SK-N-SH (cell line): Measurements from ENCODE around the gene OPTC. TPM values are rescaled to one million over a fixed set of nuclear protein-coding genes. Genes with fewer than 3 reads are reported as not detected.
A peak's percentile ranks its signal among the peaks of the same experiment; 100 is the strongest.

ENCODE experiments used
- CTCF ChIA-PET: fragments of 300-600, 350-600 bp; formaldehyde crosslinking; extraction: SDS; loops from one replicate; lab custom pipeline; 2021; lab: Yijun Ruan, JAX
- POLR2A ChIA-PET: fragments of 350-600 bp; sonication (Branson Sonifier 250); formaldehyde crosslinking; extraction: SDS; loops from one replicate; lab custom pipeline; 2020; ENCODE audit warnings: antibody characterized with exemption, inconsistent platforms; lab: Yijun Ruan, JAX
- DNase-seq: peaks from one replicate; pipeline ENCODE4 v3.0.0; 2012
- H2AFZ ChIP-seq: fragments of 200-600 bp; sonication (generic); 2 replicates; pipeline ENCODE4 v1.8.1; 2016; ENCODE audit warnings: antibody characterized with exemption, mild to moderate bottlenecking, low read depth
- H3F3A ChIP-seq: fragments of 200-600 bp; sonication (generic); replicated peaks from 2 replicates; pipeline ENCODE3; 2016; ENCODE audit warnings: antibody characterized with exemption, mild to moderate bottlenecking; ENCODE audit not compliant: insufficient read depth
- H3K27ac ChIP-seq, 2 experiments: fragments of 200-500 bp in 1 of 2; fragments of 200-600 bp in 1 of 2; sonication (Bioruptor generic) in 1 of 2; sonication (generic), shearing (Covaris generic) in 1 of 2; 2 replicates each; pipeline versions ENCODE4 v1.5.1 to v1.6.1; 2014 to 2016; ENCODE audit warnings: low read depth in 2 of 2, inconsistent platforms in 1 of 2, low read length in 1 of 2, mild to moderate bottlenecking in 1 of 2, mixed read lengths in 1 of 2
- H3K27me3 ChIP-seq: fragments of 200-600 bp; sonication (generic), shearing (Covaris generic); 2 replicates; pipeline ENCODE4 v1.6.1; 2016; ENCODE audit warnings: mixed run types; ENCODE audit not compliant: insufficient read depth
- H3K36me3 ChIP-seq, 2 experiments: fragments of 200-500 bp in 1 of 2; fragments of 200-600 bp in 1 of 2; sonication (Bioruptor generic) in 1 of 2; sonication (generic) in 1 of 2; replicated peaks in 1 of 2; 2 replicates each; pipeline versions ENCODE3 to v1.5.1; 2014 to 2016; ENCODE audit warnings: low read length in 1 of 2, mild to moderate bottlenecking in 1 of 2; ENCODE audit not compliant: insufficient read depth in 2 of 2, control insufficient read depth in 1 of 2
- H3K4me1 ChIP-seq, 2 experiments: fragments of 200-500 bp in 1 of 2; fragments of 200-600 bp in 1 of 2; sonication (Bioruptor generic) in 1 of 2; sonication (generic), shearing (Covaris generic) in 1 of 2; 2 replicates each; pipeline versions ENCODE4 v1.5.1 to v1.6.1; 2014 to 2016; ENCODE audit warnings: low read depth in 1 of 2, low read length in 1 of 2, mixed run types in 1 of 2; ENCODE audit not compliant: insufficient read depth in 2 of 2, control insufficient read depth in 1 of 2
- H3K4me2 ChIP-seq: fragments of 200-600 bp; sonication (generic), shearing (Covaris generic); 2 replicates; pipeline ENCODE4 v1.6.1; 2017; ENCODE audit warnings: mixed run types
- H3K4me3 ChIP-seq, 2 experiments: fragments of 200-500 bp in 1 of 2; fragments of 200-600 bp in 1 of 2; sonication (Bioruptor generic) in 1 of 2; sonication (generic), shearing (Covaris generic) in 1 of 2; 2 replicates each; pipeline versions ENCODE4 v1.5.1 to v1.8.1; 2014 to 2016; ENCODE audit warnings: low read depth in 2 of 2, inconsistent platforms in 1 of 2, low read length in 1 of 2, mild to moderate bottlenecking in 1 of 2, mixed read lengths in 1 of 2, moderate library complexity in 1 of 2
- H3K79me2 ChIP-seq: fragments of 200-600 bp; sonication (generic); 2 replicates; pipeline ENCODE4 v1.8.1; 2017; ENCODE audit warnings: mild to moderate bottlenecking; ENCODE audit not compliant: insufficient read depth
- H3K9ac ChIP-seq: fragments of 200-600 bp; sonication (generic); 2 replicates; pipeline ENCODE4 v1.6.1; 2017; ENCODE audit warnings: mixed run types
- H3K9me2 ChIP-seq: fragments of 200-600 bp; sonication (generic); 2 replicates; pipeline ENCODE4 v1.6.1; 2017; ENCODE audit warnings: mixed run types
- H3K9me3 ChIP-seq: fragments of 200-600 bp; sonication (generic); 2 replicates; pipeline ENCODE4 v1.6.1; 2017; ENCODE audit warnings: mixed run types, mild to moderate bottlenecking, moderate library complexity
- H4K20me1 ChIP-seq: fragments of 200-600 bp; sonication (generic); 2 replicates; pipeline ENCODE4 v1.6.1; 2017; ENCODE audit warnings: mild to moderate bottlenecking, mixed run types; ENCODE audit not compliant: insufficient read depth
- EP300 ChIP-seq, 2 experiments: IDR thresholded peaks; 2 replicates each; pipeline versions ENCODE4 v1.4.0 to v1.6.1; 2012; ENCODE audit warnings: borderline replicate concordance in 1 of 2, low read depth in 1 of 2, low read length in 1 of 2
- EZH2phosphoT487 ChIP-seq: fragments of 200-600 bp; sonication (generic); IDR thresholded peaks from 2 replicates; pipeline ENCODE4 v1.6.1; 2017; ENCODE audit warnings: low read depth, mixed run types, mild to moderate bottlenecking, antibody characterized with exemption, moderate library complexity, borderline replicate concordance
- FOSL2 ChIP-seq: IDR thresholded peaks from 2 replicates; pipeline ENCODE4 v1.4.0; 2012; ENCODE audit warnings: low read depth, mild to moderate bottlenecking, moderate library complexity, borderline replicate concordance
- FOXM1 ChIP-seq: IDR thresholded peaks from 2 replicates; pipeline ENCODE4 v1.4.0; 2012; ENCODE audit warnings: low read depth, mild to moderate bottlenecking
- GATA2 ChIP-seq: sonication (generic); formaldehyde crosslinking; IDR thresholded peaks from 2 replicates; pipeline ENCODE4 v1.5.0; 2020; ENCODE audit warnings: mild to moderate bottlenecking, missing genetic modification reagents
- JUND ChIP-seq: IDR thresholded peaks from 2 replicates; pipeline ENCODE4 v1.4.0; 2012
- NFIC ChIP-seq: IDR thresholded peaks from 2 replicates; pipeline ENCODE4 v1.4.0; 2012; ENCODE audit warnings: borderline replicate concordance
- NRF1 ChIP-seq: IDR thresholded peaks from 2 replicates; pipeline ENCODE4 v1.6.1; 2012; ENCODE audit warnings: low read depth, mild to moderate bottlenecking, low read length
- POLR2AphosphoS5 ChIP-seq: IDR thresholded peaks from 2 replicates; pipeline ENCODE4 v1.6.1; 2012; ENCODE audit warnings: low read depth, low read length
- RAD21 ChIP-seq: IDR thresholded peaks from 2 replicates; pipeline ENCODE4 v1.6.1; 2012; ENCODE audit warnings: mild to moderate bottlenecking, low read length
- RXRA ChIP-seq: IDR thresholded peaks from 2 replicates; pipeline ENCODE4 v1.4.0; 2012; ENCODE audit warnings: low read depth, mild to moderate bottlenecking, borderline replicate concordance
- SIN3A ChIP-seq: IDR thresholded peaks from 2 replicates; pipeline ENCODE4 v1.6.1; 2012; ENCODE audit warnings: low read depth, mild to moderate bottlenecking, low read length, moderate library complexity, borderline replicate concordance
- TAF1 ChIP-seq: IDR thresholded peaks from 2 replicates; pipeline ENCODE4 v1.6.1; 2012; ENCODE audit warnings: low read depth, mild to moderate bottlenecking, low read length, moderate library complexity, borderline replicate concordance
- TCF12 ChIP-seq: IDR thresholded peaks from 2 replicates; pipeline ENCODE4 v1.4.0; 2012
- USF2 ChIP-seq: fragments of 150-350 bp; IDR thresholded peaks from 2 replicates; pipeline ENCODE4 v1.6.1; 2017; ENCODE audit warnings: antibody characterized with exemption, low read length, low read depth, borderline replicate concordance
- YY1 ChIP-seq: IDR thresholded peaks from 2 replicates; pipeline ENCODE4 v1.4.0; 2012; ENCODE audit warnings: low read depth, mild to moderate bottlenecking
- WGBS: methylation state at CpG from one replicate; pipeline ENCODE4 v1.1.6; 2017; ENCODE audit warnings: low lambda C conversion rate; 5-methylcytosine and 5-hydroxymethylcytosine counted together
- polyA plus RNA-seq, 3 experiments: library from polyadenylated mRNA; depleted of rRNA; stranded (reverse); fragments of >200 nt; gene quantifications; 2 replicates each; pipeline ENCODE4 v1.2.3, GENCODE V29; 2012
- TF ChIP-seq, protein P1 (sequence below): IDR thresholded peaks from 2 replicates; pipeline ENCODE4; 2012
- TF ChIP-seq, protein P2 (sequence below): IDR thresholded peaks from 2 replicates; pipeline ENCODE4 v1.6.1; 2012; ENCODE audit warnings: mild to moderate bottlenecking, low read depth, low read length, moderate library complexity

Gene OPTC
- polyA plus RNA-seq, 1 of the 3 experiments (the other 2 are of a cell fraction): not detected

- TF ChIP-seq NRF1 (no peak), JUND (peak; percentile 69), TCF12 (peak; percentile 96), YY1 (no peak), FOXM1 (no peak), EZH2phosphoT487 (no peak), SIN3A (no peak), GATA2 (no peak), FOSL2 (peak; percentile 65; the same call in 1 of the 2 replicates), RXRA (peak; percentile 25; the same call in 1 of the 2 replicates), RAD21 (no peak), POLR2AphosphoS5 (peak; percentile 29; the same call in 1 of the 2 replicates), EP300 (IDR thresholded peaks at IDR 0.05; ENCODE audit: borderline replicate concordance in 1 of 2, low read depth in 1 of 2, low read length in 1 of 2) (peak in 1 of 2 experiments; percentile 72; a peak in 1 of 4 replicates), USF2 (no peak), TAF1 (no peak), NFIC (peak; percentile 50; the same call in 1 of the 2 replicates)
- TF ChIP-seq, protein P1, sequence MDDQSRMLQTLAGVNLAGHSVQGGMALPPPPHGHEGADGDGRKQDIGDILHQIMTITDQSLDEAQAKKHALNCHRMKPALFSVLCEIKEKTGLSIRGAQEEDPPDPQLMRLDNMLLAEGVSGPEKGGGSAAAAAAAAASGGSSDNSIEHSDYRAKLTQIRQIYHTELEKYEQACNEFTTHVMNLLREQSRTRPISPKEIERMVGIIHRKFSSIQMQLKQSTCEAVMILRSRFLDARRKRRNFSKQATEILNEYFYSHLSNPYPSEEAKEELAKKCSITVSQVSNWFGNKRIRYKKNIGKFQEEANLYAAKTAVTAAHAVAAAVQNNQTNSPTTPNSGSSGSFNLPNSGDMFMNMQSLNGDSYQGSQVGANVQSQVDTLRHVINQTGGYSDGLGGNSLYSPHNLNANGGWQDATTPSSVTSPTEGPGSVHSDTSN: peak; percentile 94
- TF ChIP-seq, protein P2, sequence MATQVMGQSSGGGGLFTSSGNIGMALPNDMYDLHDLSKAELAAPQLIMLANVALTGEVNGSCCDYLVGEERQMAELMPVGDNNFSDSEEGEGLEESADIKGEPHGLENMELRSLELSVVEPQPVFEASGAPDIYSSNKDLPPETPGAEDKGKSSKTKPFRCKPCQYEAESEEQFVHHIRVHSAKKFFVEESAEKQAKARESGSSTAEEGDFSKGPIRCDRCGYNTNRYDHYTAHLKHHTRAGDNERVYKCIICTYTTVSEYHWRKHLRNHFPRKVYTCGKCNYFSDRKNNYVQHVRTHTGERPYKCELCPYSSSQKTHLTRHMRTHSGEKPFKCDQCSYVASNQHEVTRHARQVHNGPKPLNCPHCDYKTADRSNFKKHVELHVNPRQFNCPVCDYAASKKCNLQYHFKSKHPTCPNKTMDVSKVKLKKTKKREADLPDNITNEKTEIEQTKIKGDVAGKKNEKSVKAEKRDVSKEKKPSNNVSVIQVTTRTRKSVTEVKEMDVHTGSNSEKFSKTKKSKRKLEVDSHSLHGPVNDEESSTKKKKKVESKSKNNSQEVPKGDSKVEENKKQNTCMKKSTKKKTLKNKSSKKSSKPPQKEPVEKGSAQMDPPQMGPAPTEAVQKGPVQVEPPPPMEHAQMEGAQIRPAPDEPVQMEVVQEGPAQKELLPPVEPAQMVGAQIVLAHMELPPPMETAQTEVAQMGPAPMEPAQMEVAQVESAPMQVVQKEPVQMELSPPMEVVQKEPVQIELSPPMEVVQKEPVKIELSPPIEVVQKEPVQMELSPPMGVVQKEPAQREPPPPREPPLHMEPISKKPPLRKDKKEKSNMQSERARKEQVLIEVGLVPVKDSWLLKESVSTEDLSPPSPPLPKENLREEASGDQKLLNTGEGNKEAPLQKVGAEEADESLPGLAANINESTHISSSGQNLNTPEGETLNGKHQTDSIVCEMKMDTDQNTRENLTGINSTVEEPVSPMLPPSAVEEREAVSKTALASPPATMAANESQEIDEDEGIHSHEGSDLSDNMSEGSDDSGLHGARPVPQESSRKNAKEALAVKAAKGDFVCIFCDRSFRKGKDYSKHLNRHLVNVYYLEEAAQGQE: peak; percentile 82
- Histone ChIP-seq H3K4me2 (peak overlapping the region; percentile 72; the same call in 1 of the 2 replicates), H3K36me3 (no peaks in the 10 kb centered on the region), H3K9me2 (no peaks in the 10 kb centered on the region), H3K9ac (no peak overlapping the region; the same call in 1 of the 2 replicates), H3K4me1 (peaks cover 33 to 37% of the 10 kb centered on the region in 2 experiments), H3K9me3 (no peaks in the 10 kb centered on the region), H3K27me3 (no peaks in the 10 kb centered on the region), H3K4me3 (no peak overlapping the region), H3K79me2 (no peaks in the 10 kb centered on the region), H3F3A (peaks cover 20% of the 10 kb centered on the region), H4K20me1 (no peaks in the 10 kb centered on the region), H2AFZ (no peak overlapping the region), H3K27ac (peak overlapping the region; percentile 31 to 64; a peak in 3 of 4 replicates)
- POLR2A ChIA-PET: interaction anchor here (0.9 kb wide), 1 partner anchor 36 kb away, joined by 3 read pairs; no protein-coding TSS in a partner anchor
- 90% methylated on average over 8 of the region's 10 CpGs for WGBS
- CTCF ChIA-PET: interaction anchor here (0.9 to 10.1 kb wide), 5 partner anchors 15 to 183 kb away, joined by 3 to 49 read pairs (median 3); no protein-coding TSS in a partner anchor
- DNase-seq: no peak
Observed at GRCh38 chr1:203519053-203519840, 25.3 kb downstream of the OPTC start.
